Fibroblast of peridontal ligament (primary cell): ENCODE measurements around the gene KCNH4.
"Not testable (repeated sequence)": the region's sequence is repeated elsewhere in the genome, so short reads cannot be mapped to it uniquely, and the experiment has no call there.

Experiments
- DNase-seq: peaks from one replicate; pipeline ENCODE4 v3.0.0-alpha.2; 2010; ENCODE audit errors: extremely low read depth

Gene KCNH4

DNA sequence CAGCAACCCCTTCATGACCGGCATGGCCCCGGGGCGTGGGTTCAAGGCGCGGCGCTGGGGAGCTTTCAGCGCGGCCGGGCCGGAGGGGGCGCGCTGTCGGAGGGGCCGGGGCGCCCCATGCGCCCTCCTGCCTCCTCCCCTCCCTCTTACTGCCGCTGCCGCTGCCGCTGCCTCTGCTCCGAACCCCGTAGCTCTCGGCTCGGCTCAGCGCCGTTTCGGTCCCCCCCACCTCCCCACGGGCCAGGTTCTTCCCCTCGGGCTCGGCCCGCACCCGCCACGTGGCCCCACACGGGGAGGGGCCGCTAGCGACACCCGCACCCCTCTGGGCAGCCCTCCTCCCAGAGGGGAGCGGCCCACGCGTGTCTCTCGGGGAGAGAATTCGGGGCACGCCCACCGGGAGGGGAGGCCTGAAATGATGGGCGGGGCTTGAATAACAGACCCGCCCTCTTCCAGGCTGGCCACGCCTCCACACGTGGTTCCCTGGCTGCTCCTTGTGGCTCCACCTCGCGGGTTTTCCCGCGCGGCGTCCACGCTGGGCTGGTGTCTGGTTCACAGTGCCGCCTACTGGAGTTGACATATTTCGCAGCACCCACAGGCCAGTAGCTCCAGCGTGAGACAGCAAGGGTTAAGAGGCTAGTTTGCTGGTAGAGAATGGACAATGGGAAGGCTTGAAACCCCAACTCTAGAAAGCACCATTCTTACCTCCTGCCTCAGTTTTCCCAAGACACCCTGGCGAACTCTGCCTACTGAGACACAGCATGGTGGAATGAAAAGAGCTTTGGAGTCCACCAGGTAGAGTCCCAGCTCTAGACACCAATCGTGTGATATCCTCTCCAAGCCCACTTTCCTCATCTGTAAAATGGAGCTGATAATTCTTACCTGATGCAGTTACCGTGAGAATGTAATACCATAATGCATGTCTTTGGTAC is at the start of gene KCNH4:
KCNH4 (minus strand) TSS at position 221 of the 929 bp plus-strand sequence; CDS start at position 24, 197 bp downstream.
- DNase-seq: peak; percentile 64

DNA sequence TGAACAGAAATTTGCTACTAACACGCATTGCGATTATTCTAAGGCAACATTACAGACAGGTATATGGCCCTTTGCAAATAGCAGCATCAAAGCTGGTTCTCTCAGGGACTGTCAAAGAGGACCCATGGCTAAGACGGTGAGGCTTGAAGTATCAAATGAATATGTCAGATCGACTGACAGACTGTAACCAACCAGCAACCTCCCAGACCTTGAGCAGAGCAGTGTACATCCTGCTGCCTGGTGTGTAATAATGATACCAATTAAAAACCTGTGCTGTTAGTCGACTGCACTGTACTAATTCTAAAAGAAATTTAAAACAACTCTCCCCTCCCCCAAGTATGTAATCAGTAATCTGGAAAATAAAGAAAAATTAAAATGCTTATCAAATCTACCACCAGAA is 49.3 kb upstream of the KCNH4 start:
- DNase-seq: no peak

DNA sequence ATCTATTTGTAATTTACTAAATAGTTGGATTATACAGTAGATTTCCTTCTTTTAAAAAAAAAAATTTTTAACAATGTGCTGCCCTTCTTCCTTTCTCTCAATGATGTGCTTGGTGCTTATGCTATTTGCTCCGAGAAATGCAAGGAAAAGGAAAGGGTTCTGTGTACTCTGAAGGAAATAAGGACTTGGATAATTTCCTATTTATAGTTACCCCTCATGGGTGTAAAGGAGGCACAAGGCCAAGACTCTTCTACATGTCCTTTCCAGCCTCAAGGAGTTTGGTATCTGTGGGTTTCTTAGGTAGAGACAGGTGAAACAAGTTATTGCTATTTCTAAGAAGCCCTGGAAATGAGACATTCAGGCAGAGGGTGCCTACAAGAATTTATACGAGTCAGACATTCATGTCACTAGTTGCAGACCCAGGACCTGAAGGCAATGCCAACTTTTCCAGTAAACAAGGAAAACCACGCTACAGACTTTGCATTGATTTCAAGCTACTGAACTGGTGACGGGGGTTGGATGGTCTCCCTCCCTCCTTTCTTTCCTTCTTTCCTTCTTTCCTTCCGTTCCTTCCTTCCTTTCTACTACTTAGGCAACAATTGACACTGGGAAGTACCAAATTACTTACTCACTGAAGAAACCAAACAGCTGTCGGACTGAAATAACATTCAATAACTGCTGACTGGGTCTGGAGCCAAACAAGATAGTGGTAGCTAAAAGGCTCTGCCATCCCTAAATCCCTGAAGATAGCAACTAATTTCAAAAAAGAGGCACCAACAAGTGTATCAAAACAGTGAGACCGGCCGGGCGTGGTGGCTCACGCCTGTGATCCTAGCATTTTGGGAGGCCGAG is 47.1 kb upstream of the KCNH4 start:
- DNase-seq: peak; percentile 41

DNA sequence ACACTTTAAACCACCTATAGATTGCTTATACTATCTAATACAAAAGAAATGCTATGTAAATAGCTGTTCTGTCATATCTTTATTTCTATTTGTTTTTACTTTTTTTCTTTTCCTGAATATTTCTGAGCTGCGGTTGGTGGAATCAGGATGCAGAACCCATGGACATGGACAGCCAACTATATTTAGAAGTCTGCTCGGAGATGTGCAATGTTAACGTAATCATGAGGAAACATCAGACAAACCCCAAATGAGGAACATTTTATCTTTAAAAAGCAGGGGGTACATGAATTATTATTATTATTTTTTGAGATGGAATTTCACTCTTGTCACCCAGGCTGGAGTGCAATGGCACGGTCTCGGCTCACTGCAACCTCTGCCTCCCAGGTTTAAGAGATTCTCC is 44.7 kb upstream of the KCNH4 start:
- no peak for DNase-seq

DNA sequence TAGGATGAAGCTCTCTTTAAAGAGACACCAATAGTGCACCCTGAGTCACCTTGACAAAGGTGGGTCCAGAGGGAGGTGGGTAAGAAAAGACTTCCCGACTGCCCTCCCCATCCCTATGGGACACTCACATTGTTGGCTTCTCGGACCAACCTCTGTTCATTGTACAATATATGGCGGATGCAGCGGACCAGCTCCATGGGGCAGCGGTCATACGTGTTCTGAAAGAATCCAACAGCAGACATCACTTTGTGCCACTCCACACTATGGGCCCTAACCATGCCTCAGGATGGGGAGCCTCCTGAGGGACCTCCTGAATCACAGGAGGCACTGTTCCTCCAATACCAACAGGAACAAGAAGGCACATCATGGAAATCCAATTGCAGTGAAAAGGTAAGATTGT is 43.7 kb upstream of the KCNH4 start:
- no peak for DNase-seq

DNA sequence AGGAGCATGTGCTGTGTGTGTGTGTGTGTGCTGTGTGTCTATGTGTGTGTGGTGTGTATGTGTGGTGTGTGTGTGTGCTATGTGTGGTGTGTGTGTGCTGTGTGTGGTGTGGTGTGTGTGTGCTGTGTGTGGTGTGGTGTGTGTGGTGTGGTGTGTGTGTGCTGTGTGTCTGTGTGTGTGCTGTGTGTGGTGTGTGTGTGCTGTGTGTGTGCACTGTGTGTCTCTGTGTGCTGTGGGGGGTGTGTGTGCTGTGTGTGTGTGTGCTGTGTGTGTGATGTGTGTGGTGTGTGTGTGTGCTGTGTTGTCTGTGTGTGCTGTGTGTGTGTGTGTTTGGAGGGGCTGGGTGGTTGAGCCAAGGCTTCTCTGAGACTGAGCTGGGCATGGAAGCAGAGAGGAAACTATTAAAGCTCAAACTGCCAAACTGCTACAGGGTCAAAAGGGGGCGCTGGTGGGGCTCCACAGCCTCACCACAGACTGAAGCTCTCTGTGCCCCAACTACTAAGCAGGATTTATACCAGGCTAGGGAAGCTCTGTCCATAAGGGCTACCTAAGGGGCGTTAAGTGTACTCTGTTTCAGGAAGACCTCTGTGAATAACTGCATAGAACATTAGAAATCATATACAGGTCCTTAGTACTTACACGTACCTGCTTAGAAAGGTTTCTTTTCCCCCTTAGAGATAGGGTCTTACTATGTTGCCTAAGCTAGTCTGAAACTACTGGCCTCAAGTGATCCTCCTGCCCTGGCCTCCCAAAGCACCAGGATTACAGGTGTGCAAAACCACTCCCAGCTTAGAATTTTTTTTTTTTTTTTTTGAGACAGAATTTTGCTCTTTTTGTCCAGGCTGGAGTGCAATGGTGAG is 41.2 kb upstream of the KCNH4 start:
- DNase-seq: peak; percentile 65

DNA sequence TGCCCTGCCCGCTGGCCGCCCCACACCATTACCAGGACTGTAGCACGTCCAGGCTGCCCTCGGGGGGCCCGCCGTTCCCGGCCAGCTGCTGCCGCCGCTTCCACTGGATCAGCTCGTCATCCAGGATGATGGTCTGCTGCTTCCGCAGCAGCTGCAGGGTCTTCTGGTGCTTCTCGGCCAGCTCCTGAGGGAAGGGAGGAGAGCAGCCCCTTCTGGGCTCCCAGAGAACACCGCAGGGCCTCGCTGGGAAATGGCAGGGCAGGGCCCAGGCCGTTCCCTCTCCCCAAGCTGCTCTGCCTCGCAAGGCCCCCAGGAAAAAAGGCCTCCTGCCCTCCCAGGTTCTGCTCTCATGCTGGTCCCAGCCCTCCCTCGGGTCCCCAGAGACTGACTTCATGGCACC is 38.3 kb upstream of the KCNH4 start:
- DNase-seq: not testable (repeated sequence)

DNA sequence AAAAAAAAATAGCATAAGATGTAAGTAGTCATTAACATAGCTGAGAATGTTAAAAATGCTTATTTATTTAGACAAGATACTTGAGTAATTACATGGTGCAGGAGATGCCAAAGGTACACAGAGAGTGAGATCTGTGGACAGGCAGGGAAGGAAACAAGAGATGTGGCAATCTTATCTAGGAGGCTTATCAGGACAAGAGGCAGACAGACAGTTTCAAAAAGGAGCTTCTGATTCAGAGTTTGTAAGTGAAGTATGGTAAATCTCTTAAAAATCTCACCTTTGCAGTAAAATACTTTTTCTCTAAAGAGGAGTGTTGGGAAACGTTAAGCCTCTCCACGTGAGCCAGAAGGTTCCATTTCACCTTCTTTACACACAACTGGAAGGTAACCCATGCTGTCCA is 33.2 kb upstream of the KCNH4 start:
- DNase-seq: no peak

DNA sequence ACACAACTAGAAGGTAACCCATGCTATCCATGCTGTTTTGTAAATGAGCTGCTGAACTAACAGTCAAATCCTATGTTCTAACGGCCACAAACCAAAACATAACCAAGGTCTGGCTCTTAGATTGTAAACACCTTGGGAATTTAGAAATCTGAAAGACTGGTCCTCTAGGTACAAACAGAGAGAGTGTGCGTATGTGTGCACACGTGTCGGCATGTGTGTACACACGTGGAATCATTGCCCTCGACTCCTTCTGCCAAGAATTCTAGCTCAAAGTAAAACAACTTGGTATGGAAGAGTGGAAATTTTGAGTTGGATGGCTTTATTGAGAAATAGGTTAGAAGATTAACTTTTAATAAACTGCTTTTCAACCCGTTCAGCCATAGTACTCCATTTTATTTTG is 31.4 kb upstream of the KCNH4 start:
- peak; percentile 53 for DNase-seq

DNA sequence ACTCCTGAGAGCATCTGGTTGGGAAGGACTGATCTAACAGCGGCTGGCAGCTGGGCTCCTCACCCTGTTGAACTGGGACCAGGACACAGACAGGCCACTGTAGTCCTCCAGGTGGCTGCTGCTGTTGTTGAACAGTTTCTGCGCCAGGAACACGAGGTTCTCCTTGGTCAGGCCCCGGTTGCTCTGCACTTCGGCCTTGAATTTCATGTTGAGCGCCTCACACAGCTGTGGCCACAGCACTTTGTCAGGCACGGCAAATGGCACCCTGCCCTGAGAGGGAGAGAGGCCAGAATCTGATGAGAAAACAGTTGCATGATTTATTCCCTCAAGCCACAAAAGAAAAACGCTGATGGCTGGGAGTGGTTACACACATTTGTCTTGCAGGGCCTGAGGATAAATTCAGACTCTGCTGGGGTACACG is 31.0 kb upstream of the KCNH4 start:
- DNase-seq: peak; percentile 85

DNA sequence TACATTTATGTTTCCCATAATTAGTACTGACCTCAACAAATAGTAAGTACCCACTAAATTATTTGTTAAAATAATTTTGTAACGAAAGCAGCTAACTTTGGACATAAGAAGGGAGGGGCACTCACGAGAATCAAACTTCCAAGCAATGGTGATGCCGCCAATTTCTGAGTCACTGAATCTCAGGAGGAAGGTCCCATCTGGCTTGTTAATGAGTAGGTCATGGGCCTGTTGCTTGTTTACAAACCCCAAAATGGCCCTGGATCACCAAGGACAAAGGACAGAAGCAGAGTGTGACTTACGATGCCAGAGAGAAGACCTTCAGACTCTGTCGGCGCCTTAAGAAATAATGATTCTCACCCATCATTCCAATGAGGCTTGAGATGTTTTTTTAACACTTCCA is 29.1 kb upstream of the KCNH4 start:
- no peak for DNase-seq

DNA sequence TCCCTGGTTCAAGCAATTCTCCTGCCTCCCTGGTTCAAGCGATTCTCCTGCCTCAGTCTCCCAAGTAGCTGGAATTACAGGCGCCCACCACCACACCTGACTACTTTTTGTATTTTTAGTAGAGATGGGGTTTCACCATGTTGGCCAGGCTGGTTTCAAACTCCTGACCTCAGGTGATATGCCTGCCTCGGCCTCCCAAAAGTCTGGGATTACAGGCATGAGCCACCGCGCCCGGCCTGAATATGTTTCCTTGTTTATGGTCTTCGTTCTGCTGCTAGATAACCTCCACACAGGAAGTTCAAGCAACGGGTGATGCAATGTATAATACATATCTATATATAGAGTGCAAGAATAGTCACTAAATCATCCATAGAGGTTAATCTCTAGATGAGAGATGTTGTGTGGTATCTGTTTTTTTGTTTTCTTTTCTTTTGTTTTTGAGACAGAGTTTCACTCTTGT is 25.2 kb upstream of the KCNH4 start:
- DNase-seq: not testable (repeated sequence)

DNA sequence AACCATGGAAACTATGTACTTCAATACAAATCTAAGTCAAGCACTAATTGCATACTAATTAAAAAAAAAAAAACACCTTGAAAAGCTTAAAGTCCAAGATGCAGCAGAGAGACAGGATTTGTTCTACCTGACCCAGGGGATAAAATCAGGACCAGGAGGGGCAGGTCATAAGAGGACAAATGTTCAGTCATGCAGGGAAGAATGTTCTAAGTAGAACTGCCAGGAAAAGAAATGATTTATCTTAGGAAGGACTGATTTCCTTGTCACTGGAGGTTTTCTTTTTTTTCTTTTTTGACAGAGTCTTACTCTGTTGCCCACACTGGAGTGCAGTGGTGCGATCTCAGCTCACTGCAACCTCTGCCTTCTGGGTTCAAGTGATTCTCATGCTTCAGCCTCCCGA is 22.4 kb upstream of the KCNH4 start:
- no peak for DNase-seq

DNA sequence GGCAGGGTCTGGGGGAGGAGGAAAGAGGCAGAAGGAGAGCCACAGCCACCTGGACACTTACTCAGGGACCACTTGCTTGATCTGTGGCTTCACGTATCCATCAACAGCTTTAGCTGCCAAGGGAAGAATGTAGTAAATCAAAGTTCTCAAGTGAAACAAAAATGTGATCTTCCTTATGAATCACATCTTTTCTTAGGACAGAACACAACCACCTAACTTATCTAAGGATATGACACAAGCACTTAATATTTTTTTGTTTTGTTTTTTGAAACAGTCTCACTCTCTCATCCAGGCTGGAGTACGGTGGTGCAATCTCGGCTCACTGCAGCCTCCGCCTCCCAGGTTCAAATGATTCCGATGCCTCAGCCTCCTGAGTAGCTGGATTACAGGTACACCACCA is 21.8 kb upstream of the KCNH4 start:
- DNase-seq: no peak

DNA sequence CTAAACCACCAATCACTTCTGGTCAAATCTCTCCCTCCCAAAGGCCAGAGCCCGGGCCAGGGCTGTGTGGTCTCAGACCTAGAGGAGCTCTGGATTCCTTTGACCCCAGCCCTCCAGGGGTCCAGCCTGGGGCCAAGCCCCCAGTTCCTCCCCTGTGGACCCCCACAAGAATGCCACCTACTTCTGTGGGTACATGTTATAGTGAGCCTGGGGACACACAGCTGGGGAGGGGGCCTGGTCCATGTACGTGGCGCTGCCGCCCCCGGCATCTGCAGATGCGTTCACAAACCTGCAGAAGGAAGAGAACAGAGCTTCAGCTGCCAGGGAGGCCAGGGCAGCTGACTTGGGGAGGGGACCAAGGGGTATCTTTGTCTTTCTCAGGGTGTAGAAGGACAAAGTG is 21.2 kb upstream of the KCNH4 start:
- DNase-seq: no peak

DNA sequence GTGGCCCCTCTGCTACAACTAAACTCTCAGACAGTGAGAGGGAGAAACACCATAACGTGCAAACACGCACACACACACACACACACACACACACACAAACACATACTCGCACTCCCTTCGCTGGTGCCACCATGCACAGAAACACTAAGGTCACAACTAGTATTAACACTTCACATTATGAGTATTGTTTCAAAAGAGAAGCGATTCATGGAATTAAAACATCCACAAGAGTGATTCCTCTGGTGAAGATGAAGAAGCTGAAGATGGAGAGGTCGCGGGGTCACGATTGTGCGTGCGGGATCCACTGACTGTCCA is 20.5 kb upstream of the KCNH4 start:
- no peak for DNase-seq

DNA sequence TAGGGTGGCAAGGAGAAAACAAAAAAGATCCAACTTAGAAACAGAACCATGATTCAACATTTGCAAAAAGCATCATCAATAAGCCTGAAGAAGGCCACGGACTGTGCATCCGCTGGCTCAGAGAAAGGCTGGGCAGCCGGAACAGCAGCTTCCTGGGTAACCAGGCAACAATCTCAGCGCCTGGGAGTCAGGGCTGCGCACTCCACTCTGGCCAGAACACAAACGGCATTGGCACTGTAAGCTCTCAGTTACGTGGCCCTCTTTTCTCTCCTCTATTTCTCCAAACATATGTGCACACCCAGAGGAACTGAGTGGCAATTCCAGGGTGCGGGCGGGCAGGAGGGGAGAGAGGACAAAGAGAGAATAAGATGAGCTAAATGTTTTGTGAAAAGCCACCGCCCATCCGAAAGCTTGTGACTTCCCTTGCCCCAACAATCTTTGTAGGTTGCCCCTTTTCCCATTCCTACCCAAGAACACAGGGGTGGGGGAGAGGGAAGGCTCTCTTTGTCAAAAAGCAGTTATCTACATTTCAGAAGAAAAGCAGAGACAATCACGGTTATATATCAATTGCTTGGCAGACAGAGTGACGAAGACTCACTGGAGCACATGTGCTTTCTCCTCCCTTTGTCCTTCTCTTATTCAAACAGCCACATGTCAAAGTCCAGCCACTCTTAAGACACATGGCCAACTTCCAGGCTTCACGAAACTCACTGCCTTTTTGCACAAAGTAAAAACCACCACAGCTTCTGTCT is 19.9 kb upstream of the KCNH4 start:
- DNase-seq: no peak

DNA sequence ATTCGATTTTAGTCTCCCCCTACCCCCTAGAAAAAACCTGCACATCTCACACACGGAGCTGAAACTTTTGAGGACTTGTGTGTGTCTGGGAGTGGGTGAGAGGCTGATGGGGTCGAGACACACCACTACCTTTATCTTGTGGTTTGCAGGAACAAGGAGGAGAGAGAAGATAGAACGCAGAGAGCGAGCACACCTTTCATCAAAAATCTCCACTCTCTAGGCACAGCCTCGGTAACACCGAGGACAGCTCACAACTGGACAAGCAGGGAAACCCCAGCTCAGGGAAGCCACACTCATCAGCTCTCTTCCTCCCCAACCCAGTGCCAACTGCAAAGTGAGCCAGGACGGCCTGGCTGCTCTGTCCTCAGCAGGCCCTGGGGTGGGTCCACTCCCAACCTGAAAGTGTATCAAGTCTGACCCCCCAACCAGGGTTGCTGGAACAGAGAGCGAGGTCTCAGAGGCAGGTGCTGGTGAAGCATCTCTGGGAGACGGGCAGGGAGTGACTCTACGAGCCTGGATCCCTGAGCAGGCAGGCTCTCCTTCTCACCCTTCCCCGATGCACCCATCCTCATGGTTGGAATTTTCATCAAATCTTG is 18.6 kb upstream of the KCNH4 start:
- no peak for DNase-seq

DNA sequence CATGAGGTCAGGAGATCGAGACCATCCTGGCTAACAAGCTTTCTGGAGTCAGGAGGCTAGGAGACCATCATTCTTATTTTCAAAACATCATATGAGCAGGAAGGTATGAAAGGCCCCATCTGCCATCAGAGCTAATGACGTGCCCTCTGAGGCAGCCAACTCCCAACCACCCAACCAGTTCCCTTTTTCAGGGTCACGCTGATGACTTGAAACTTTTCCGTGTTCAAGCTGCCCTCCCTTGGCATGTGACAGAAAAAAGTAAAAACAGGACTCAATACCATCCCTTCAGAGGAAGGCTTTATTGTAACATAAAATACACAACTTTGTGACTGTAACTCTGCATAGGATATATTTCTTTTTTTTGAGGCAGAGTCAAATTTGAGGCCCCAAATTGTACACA is 18.0 kb upstream of the KCNH4 start:
- no peak for DNase-seq

DNA sequence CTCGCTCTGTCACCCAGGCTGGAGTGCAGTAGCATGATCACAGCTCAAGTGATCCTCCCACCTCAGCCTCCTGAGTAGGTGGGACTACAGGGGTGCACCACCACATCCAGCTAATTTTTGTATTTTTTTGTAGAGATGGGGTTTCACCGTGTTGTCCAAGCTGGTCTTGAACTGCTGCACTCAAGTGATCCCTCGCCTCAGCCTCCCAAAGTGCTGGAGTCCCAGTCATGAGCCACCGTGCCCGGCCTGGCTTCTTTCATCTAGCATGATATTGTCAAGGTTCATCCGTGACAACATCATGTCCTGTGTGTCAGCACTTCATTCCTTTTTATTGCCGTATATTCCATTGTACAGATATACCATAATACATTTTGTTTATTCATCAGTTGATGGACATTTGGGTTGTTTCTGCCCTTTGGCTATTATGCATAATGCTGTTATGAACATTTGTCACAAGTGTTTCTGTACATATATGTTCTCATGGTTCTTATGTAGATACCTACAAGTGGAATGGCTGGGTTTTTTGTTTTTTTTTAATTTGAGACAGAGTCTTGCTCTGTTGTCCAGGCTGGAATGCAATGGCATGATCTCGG is 16.7 kb upstream of the KCNH4 start:
- no peak for DNase-seq
